A673 (cell line): ENCODE measurements around the gene IGFBP2. TPM values are rescaled to one million over a fixed set of nuclear protein-coding genes. Genes with fewer than 3 reads are reported as not detected.
A peak's percentile ranks its signal among the peaks of the same experiment; 100 is the strongest.

Experiments used
- BruUV-seq: library from RNA; stranded (reverse); fragments of 400-500 nt; replicated peaks from 2 replicates; lab custom pipeline; 2021; lab: Mats Ljungman, UMichigan
- CTCF ChIA-PET: fragments of 300-600 bp; sonication (Branson Sonifier 250); formaldehyde crosslinking; loops from one replicate; lab custom pipeline; 2022; ENCODE audit warnings: antibody characterized with exemption; lab: Charles Lee
- POLR2A ChIA-PET: fragments of 300-600 bp; sonication (Branson Sonifier 250); formaldehyde crosslinking; loops from one replicate; lab custom pipeline; 2022; ENCODE audit warnings: antibody characterized with exemption; ENCODE audit not compliant: low non-redundant PET; lab: Charles Lee
- DNase-seq: peaks from one replicate; pipeline ENCODE4 v3.0.0-alpha.2; 2015; ENCODE audit warnings: low spot score
- H3K27ac ChIP-seq: fragments of 200-600 bp; sonication (generic); 2 replicates; pipeline ENCODE4 v1.5.1; 2016; ENCODE audit warnings: mixed run types, low read depth, mild to moderate bottlenecking, mixed read lengths, antibody characterized with exemption, low read length; ENCODE audit not compliant: poor library complexity, severe bottlenecking
- H3K27me3 ChIP-seq: fragments of 200-600 bp; sonication (generic); replicated peaks from 2 replicates; pipeline ENCODE4 v1.6.1; 2017; ENCODE audit warnings: mixed run types, low read depth, mild to moderate bottlenecking, mixed read lengths, antibody characterized with exemption, low read length; ENCODE audit not compliant: insufficient read depth, poor library complexity
- H3K36me3 ChIP-seq: fragments of 200-600 bp; sonication (generic); 2 replicates; pipeline ENCODE4 v1.6.1; 2016; ENCODE audit warnings: mixed run types, mild to moderate bottlenecking, mixed read lengths, antibody characterized with exemption, low read length; ENCODE audit not compliant: insufficient read depth, poor library complexity, severe bottlenecking
- H3K4me1 ChIP-seq: fragments of 200-600 bp; sonication (generic); 2 replicates; pipeline ENCODE4 v1.6.1; 2017; ENCODE audit warnings: mixed run types, mild to moderate bottlenecking, mixed read lengths, antibody characterized with exemption, low read length; ENCODE audit not compliant: insufficient read depth, poor library complexity, severe bottlenecking
- H3K4me3 ChIP-seq: fragments of 200-600 bp; sonication (generic); 2 replicates; pipeline ENCODE4 v1.5.1; 2016; ENCODE audit warnings: low read depth, mixed run types, mild to moderate bottlenecking, mixed read lengths, low read length; ENCODE audit not compliant: poor library complexity, severe bottlenecking
- H3K9me3 ChIP-seq: fragments of 200-600 bp; sonication (generic); 2 replicates; pipeline ENCODE4 v1.6.1; 2016; ENCODE audit warnings: mixed run types, low read depth, mild to moderate bottlenecking, mixed read lengths, antibody characterized with exemption, low read length; ENCODE audit not compliant: poor library complexity, severe bottlenecking
- EZH2 ChIP-seq: fragments of 200-600 bp; sonication (generic); IDR thresholded peaks from 2 replicates; pipeline ENCODE4 v1.6.1; 2017; ENCODE audit warnings: borderline replicate concordance, low read depth, mild to moderate bottlenecking, mixed read lengths, antibody characterized with exemption, low read length; ENCODE audit not compliant: poor library complexity, severe bottlenecking
- intact Hi-C: fragments of 100-400 bp; cut with micrococcal nuclease; formaldehyde crosslinking; loops from one replicate; pipeline ENCODE4 v1.10.0; 2022; ENCODE audit not compliant: unreplicated experiment
- total RNA-seq: library from RNA; stranded (reverse); gene quantifications from 2 replicates; pipeline ENCODE4 v1.2.3, GENCODE V29; 2021
- TF ChIP-seq, protein P1 (sequence below): fragments of 300-800, 200-600 bp; sonication (generic); conservative IDR thresholded peaks from 2 replicates; pipeline ENCODE4 v1.5.1; 2017; ENCODE audit warnings: low read depth, mild to moderate bottlenecking, antibody characterized with exemption, low read length, moderate library complexity, mixed read lengths

The IGFBP2 gene
- total RNA-seq, 1 experiment from 2014 or later: 614 TPM

DNA sequence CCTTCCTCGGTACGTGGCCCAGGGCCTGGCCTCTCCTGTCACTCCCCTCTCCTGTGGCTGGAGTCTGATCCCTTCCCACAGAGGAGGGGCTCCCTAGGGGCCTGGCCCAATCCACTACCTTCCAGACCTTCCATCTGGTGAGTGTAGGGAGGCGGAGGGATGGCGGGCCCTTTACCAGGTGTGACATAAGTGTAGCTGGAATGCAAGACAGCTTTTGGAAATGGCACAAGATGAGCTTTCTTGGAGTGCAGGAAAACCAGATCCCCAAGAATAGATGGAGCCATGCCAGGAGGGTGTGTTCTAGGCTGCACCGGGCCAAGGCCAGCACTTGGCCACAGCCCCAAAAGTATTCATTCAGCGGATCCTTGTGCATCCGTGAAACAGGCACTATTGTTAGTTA lies 32.0 kb downstream of the IGFBP2 start:
- ChIA-PET POLR2A (interaction anchor here (0.6 kb wide), 1 partner anchor 47 kb away, joined by 4 read pairs; no protein-coding TSS in a partner anchor), CTCF (interaction anchor here (0.6 to 4.3 kb wide), 3 partner anchors 9 to 146 kb away, joined by 4 to 50 read pairs (median 5); no protein-coding TSS in a partner anchor)
- Histone ChIP-seq H3K4me1 (peaks cover 12% of the 10 kb centered on the region), H3K27ac (peak overlapping the region; percentile 56), H3K9me3 (no peaks in the 10 kb centered on the region), H3K36me3 (peaks cover 61% of the 10 kb centered on the region), H3K4me3 (no peak overlapping the region), H3K27me3 (no peaks in the 10 kb centered on the region)
- no TSS peak for BruUV-seq
- DNase-seq: no peak
- TF ChIP-seq EZH2: no peak
- TF ChIP-seq, protein P1, sequence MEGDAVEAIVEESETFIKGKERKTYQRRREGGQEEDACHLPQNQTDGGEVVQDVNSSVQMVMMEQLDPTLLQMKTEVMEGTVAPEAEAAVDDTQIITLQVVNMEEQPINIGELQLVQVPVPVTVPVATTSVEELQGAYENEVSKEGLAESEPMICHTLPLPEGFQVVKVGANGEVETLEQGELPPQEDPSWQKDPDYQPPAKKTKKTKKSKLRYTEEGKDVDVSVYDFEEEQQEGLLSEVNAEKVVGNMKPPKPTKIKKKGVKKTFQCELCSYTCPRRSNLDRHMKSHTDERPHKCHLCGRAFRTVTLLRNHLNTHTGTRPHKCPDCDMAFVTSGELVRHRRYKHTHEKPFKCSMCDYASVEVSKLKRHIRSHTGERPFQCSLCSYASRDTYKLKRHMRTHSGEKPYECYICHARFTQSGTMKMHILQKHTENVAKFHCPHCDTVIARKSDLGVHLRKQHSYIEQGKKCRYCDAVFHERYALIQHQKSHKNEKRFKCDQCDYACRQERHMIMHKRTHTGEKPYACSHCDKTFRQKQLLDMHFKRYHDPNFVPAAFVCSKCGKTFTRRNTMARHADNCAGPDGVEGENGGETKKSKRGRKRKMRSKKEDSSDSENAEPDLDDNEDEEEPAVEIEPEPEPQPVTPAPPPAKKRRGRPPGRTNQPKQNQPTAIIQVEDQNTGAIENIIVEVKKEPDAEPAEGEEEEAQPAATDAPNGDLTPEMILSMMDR: no peak
- intact Hi-C loops: loop anchor here (5.0 kb wide), 2 partner anchors 68 to 258 kb away; no protein-coding TSS in a partner anchor

GRCh38 chr2:216665717-216666116 lies 32.5 kb downstream of the IGFBP2 start:
- Histone ChIP-seq H3K4me3 (no peak overlapping the region), H3K36me3 (peaks cover 56% of the 10 kb centered on the region), H3K4me1 (peaks cover 12% of the 10 kb centered on the region), H3K9me3 (no peaks in the 10 kb centered on the region), H3K27ac (peak overlapping the region; percentile 56), H3K27me3 (no peaks in the 10 kb centered on the region)
- DNase-seq: peak; percentile 35
- POLR2A ChIA-PET: no interaction called here
- no TSS peak for BruUV-seq
- intact Hi-C loops: loop anchor here (1.0 to 5.0 kb wide), 3 partner anchors 68 to 258 kb away; no protein-coding TSS in a partner anchor
- TF ChIP-seq, protein P1: no peak
- TF ChIP-seq EZH2: no peak
- CTCF ChIA-PET: interaction anchor here (0.6 to 4.3 kb wide), 2 partner anchors 143 to 147 kb away, joined by 5 to 50 read pairs; no protein-coding TSS in a partner anchor

- DNase-seq: peak; percentile 82
- Histone ChIP-seq H3K27ac (no peak overlapping the region), H3K9me3 (no peaks in the 10 kb centered on the region), H3K36me3 (peaks cover 47% of the 10 kb centered on the region), H3K4me3 (no peak overlapping the region), H3K4me1 (peaks cover 12% of the 10 kb centered on the region), H3K27me3 (no peaks in the 10 kb centered on the region)
- no peak for TF ChIP-seq EZH2
- TF ChIP-seq, protein P1: peak; percentile 99
- intact Hi-C loops: loop anchor here (1.0 to 5.0 kb wide), 3 partner anchors 69 to 259 kb away; no protein-coding TSS in a partner anchor
- ChIA-PET CTCF (interaction anchor here (0.5 to 4.3 kb wide), 3 partner anchors 16 to 160 kb away, joined by 5 to 50 read pairs (median 8); no protein-coding TSS in a partner anchor), POLR2A (no interaction called here)
- BruUV-seq: no TSS peak
Measured at GRCh38 chr2:216666461-216667233, 33.4 kb downstream of the IGFBP2 start.
